AG09309 (cell line): ENCODE results near the gene SASH3.

Experiments used
- DNase-seq: peaks from one replicate; pipeline ENCODE4 v3.0.0-alpha.2; 2010; ENCODE audit warnings: low read depth
- H3K4me3 ChIP-seq: 2 replicates; pipeline ENCODE4 v1.5.1; 2011; ENCODE audit warnings: mild to moderate bottlenecking, low read depth, low read length, moderate library complexity; ENCODE audit not compliant: control insufficient read depth
- CTCF ChIP-seq: IDR thresholded peaks from 2 replicates; pipeline ENCODE4 v1.5.1; 2011; ENCODE audit warnings: mild to moderate bottlenecking, low read depth, low read length, inconsistent platforms; ENCODE audit not compliant: insufficient read depth, control insufficient read depth; ENCODE audit errors: missing control alignments

The SASH3 gene

GRCh38 chrX:129760155-129760554, 19.6 kb upstream of the SASH3 start:
- no peak for TF ChIP-seq CTCF
- DNase-seq, result no peak
- no peak overlapping the region for H3K4me3 ChIP-seq

GRCh38 chrX:129760981-129761380, 18.8 kb upstream of the SASH3 start:
- TF ChIP-seq CTCF, result no peak
- DNase-seq, result no peak

GRCh38 chrX:129761596-129761995, 18.2 kb upstream of the SASH3 start:
- TF ChIP-seq CTCF, result no peak
- no peak overlapping the region for H3K4me3 ChIP-seq
- no peak for DNase-seq

More at GRCh38 chrX:129760981-129761380, 18.8 kb upstream of the SASH3 start:
- no peak overlapping the region for H3K4me3 ChIP-seq

DNA sequence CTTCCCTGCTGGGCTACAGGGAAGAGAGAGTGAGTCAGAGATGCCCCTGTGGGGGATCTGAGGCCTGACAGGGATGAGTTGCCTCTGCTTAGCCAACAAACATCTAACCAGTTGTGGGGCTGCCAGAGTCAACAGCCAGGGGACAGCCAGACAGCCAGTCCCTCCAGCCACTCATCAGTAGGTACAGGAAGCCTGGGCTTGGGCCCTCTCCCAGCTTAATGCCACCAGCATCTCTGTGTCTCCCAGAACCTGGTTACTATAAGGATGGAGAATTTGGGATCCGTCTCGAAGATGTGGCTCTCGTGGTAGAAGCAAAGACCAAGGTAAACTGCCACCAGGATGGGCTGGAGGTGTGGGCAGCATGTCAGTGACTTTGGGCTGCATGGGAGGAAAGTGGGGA, 17.3 kb upstream of the SASH3 start:
- H3K4me3 ChIP-seq, result no peak overlapping the region
- DNase-seq, result no peak
- no peak for TF ChIP-seq CTCF

GRCh38 chrX:129763666-129764065, 16.1 kb upstream of the SASH3 start:
- TF ChIP-seq CTCF, result no peak
- no peak for DNase-seq
- no peak overlapping the region for H3K4me3 ChIP-seq

DNA sequence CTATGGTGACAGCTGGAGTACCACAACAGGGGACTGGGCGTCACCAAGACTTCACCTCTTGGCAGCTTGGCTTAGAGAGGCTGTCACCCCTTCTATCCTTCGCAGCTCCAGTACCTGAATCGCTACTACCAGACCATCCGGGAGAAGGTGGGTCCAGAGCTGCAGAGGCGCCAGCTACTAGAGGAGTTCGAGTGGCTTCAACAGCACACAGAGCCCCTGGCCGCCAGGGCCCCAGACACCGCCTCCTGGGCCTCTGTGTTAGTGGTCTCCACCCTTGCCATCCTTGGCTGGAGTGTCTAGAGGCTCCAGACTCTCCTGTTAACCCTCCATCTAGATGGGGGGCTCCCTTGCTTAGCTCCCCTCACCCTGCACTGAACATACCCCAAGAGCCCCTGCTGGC, 11.6 kb upstream of the SASH3 start:
- DNase-seq, result no peak
- TF ChIP-seq CTCF, result no peak
- no peak overlapping the region for H3K4me3 ChIP-seq
